GM19239 (cell line): ENCODE data around the gene PDE6G.
A peak's percentile ranks its signal among the peaks of the same experiment; 100 is the strongest.

ENCODE experiments used
- DNase-seq: peaks from one replicate; pipeline ENCODE4 v3.0.0; 2011; ENCODE audit warnings: low spot score; ENCODE audit not compliant: insufficient read length
- FAIRE-seq: peaks from 2 replicates; lab custom pipeline; 2011; peaks lifted over from hg19 to GRCh38; lab: Jason Lieb, UNC

Gene PDE6G

GRCh38 chr17:81656118-81656743 is at the start of gene PDE6G:
Gene PDE6G, minus strand, starts transcription at chr17:81656542. Its CDS starts 3,237 bp downstream, at chr17:81653305.
- DNase-seq = no peak
- FAIRE-seq = no peak

GRCh38 chr17:81705518-81706231 is 49.3 kb upstream of the PDE6G start:
- DNase-seq (no peak), FAIRE-seq (no peak)

- FAIRE-seq (no peak), DNase-seq (no peak)
Observed at GRCh38 chr17:81703747-81704654, 47.7 kb upstream of the PDE6G start.

DNA sequence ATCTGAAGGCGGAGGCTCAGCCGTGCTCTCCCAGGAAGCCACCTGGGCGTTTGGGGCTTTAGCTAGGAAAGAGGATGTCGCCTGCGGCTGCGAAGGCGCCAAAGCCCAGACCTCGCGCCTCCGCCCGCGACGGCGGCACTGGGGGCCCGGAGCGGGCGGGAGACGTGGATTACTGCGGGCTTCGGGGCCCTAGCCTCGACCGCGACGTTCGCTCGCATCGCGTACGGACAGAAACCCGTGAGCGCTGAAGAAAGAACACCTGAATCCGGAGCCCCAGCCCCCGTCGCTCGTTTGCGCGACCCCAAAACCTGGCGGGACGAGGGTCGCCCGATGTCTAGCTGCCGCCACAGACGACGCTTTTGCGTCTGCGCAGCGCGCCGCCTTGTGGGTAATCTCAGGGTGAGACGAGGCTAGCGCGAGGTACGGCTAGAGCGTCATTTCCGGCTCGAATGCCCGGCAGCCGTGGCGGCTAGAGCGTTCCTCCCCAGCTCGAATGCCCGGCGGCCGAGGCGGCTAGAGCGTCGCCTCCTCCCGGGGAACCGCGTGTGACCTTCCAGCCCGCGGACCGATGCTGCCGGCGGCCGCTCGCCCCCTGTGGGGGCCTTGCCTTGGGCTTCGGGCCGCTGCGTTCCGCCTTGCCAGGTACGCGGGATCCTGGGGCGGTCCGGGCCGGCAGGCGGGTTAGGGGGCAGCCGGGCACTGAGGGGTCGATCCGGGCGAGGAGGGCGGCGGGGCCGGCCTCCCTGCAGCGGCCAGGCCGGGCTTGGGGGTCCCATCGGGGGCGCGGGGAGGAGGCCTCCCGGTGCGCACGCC is 46.8 kb upstream of the PDE6G start, which contains the start of gene MRPL12:
TSS of gene MRPL12 (plus strand) at position 434 of the 813 bp plus-strand sequence. CDS start at position 569, 135 bp downstream.
- peak; percentile 91 for FAIRE-seq
- peak; percentile 100 for DNase-seq

GRCh38 chr17:81701288-81702071 is 45.1 kb upstream of the PDE6G start:
- DNase-seq (no peak), FAIRE-seq (no peak)

GRCh38 chr17:81700353-81701287 is 44.3 kb upstream of the PDE6G start:
- FAIRE-seq = no peak
- DNase-seq = no peak

GRCh38 chr17:81697261-81698044 is 41.1 kb upstream of the PDE6G start:
- FAIRE-seq (no peak), DNase-seq (no peak)

- no peak for FAIRE-seq
- DNase-seq = no peak
Observed at GRCh38 chr17:81696218-81696941, 40.0 kb upstream of the PDE6G start.

DNA sequence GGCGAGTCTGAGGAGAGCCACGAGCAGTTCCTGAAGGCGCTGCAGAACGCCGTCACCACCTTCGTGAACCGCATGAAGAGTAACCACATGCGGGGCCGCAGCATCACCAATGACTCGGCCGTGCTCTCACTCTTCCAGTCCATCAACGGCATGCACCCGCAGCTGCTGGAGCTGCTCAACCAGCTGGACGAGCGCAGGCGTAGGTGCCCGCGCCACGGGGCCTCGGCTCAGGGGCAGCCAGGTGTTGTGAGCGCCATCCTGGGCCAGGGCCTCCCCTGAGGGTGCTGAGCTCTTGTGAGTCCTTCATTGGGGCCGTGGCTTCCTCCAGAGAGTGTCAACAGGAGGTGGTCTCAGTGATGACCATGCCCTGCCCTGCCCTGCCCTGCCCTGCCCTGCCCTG is 39.5 kb upstream of the PDE6G start:
- FAIRE-seq (no peak), DNase-seq (no peak)

DNA sequence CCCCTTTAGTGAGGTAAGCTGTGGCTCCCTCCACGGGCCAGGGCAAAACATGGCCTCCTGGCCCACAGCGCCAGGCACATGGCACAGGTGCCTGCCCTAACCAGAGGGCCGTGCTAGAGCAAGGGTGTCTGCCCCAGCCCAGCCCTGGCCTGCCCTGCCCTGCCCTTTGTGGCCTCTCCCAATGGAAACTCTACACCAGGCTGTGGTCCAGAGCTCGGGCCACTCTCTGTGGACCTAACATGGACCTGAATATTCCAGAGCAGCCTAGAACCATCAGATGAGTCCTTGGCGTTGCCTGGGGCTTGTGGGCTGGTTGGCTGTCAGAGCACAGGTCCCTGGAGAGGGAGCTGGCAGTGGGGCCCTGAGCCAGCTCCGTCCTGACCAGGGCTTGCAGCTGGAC is 38.9 kb upstream of the PDE6G start:
- DNase-seq (no peak), FAIRE-seq (no peak)

GRCh38 chr17:81694810-81695209 is 38.5 kb upstream of the PDE6G start:
- FAIRE-seq (no peak), DNase-seq (no peak)

DNA sequence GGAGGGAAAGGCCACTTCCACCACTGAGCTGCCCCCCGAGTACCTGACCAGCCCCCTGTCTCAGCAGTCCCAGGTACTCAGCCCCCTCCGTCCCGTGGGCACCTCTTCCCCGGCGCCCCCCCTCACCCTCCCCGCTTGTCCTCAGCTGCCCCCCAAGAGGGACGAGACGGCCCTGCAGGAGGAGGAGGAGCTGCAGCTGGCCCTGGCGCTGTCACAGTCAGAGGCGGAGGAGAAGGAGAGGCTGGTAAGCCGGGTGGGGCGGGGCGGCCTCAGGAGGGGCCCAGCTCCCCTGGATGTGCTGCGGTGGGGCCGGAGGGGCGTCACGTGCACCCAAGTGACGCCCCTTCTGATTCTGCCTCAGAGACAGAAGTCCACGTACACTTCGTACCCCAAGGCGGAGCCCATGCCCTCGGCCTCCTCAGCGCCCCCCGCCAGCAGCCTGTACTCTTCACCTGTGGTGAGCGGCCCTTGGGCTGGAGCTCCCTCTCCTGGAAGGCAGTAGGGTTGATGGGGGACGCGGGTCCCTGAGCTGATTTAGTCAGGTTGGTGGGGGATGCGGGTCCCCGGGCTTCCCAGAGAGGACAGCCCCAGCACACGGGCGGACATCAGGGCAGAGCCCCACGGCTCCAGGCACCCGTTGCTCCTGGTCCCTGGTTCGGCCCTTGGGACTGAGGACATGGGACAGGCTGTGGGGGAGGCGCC is 37.3 kb upstream of the PDE6G start:
- no peak for FAIRE-seq
- no peak for DNase-seq

GRCh38 chr17:81691608-81692007 is 35.3 kb upstream of the PDE6G start:
- DNase-seq = no peak
- no peak for FAIRE-seq

DNA sequence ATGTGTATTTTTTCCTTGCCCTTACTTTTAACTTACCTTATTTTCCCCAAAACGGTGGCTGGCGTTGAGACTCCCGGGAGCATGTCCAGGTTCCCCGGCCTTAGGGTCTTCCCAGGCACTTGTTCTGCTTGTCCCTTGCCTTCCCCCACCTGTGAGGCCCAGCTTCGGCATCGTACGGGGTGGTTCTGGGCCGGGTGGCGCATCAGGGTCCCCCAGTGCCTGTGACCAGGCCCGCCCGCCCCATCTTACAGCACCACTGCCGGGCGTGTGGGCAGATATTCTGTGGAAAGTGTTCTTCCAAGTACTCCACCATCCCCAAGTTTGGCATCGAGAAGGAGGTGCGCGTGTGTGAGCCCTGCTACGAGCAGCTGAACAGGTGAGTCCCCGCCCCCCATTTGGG is 34.9 kb upstream of the PDE6G start:
- no peak for FAIRE-seq
- DNase-seq = no peak

- no peak for FAIRE-seq
- DNase-seq = no peak
Observed at GRCh38 chr17:81690549-81690948, 34.2 kb upstream of the PDE6G start.

- FAIRE-seq = no peak
- DNase-seq = no peak
Observed at GRCh38 chr17:81690066-81690465, 33.7 kb upstream of the PDE6G start.
